DOHH2 (cell line): ENCODE data around the gene GH2.
"Not testable (repeated sequence)": the region's sequence is repeated elsewhere in the genome, so short reads cannot be mapped to it uniquely, and the experiment has no call there.

ENCODE experiments used
- H3F3A ChIP-seq: fragments of 200-600 bp; sonication (generic), shearing (Covaris generic); 2 replicates; pipeline ENCODE4 v1.6.0; 2016; ENCODE audit warnings: antibody characterized with exemption, mild to moderate bottlenecking; ENCODE audit not compliant: control insufficient read depth, insufficient read depth
- H3K27ac ChIP-seq: fragments of 200-600 bp; sonication (generic); 2 replicates; pipeline ENCODE4 v1.5.1; 2014; ENCODE audit warnings: low read depth, mild to moderate bottlenecking, low read length, moderate library complexity
- H3K27me3 ChIP-seq: fragments of 200-600 bp; sonication (generic); 2 replicates; pipeline ENCODE4 v1.6.1; 2014; ENCODE audit warnings: mild to moderate bottlenecking, low read length, mixed read lengths; ENCODE audit not compliant: control insufficient read depth
- H3K36me3 ChIP-seq: fragments of 200-600 bp; sonication (generic); 2 replicates; pipeline ENCODE4 v1.6.1; 2014; ENCODE audit warnings: mild to moderate bottlenecking, low read length, moderate library complexity, mixed read lengths; ENCODE audit not compliant: control insufficient read depth
- H3K4me1 ChIP-seq: fragments of 200-600 bp; sonication (generic); 2 replicates; pipeline ENCODE4 v1.6.1; 2014; ENCODE audit warnings: mild to moderate bottlenecking, low read length, mixed read lengths; ENCODE audit not compliant: control insufficient read depth
- H3K4me2 ChIP-seq: fragments of 200-600 bp; sonication (generic); 2 replicates; pipeline ENCODE4 v1.6.0; 2014; ENCODE audit warnings: mild to moderate bottlenecking, low read length, moderate library complexity
- H3K4me3 ChIP-seq: fragments of 200-600 bp; sonication (generic); 2 replicates; pipeline ENCODE4 v1.5.1; 2014; ENCODE audit warnings: mild to moderate bottlenecking, low read length, mixed read lengths
- H3K79me2 ChIP-seq: fragments of 200-600 bp; sonication (generic); 2 replicates; pipeline ENCODE4 v1.6.1; 2014; ENCODE audit warnings: mild to moderate bottlenecking, low read length, mixed read lengths; ENCODE audit not compliant: control insufficient read depth
- H3K9me2 ChIP-seq: fragments of 200-600 bp; sonication (generic); replicated peaks from 2 replicates; pipeline ENCODE4 v1.6.1; 2014; ENCODE audit warnings: mild to moderate bottlenecking, low read length, mixed read lengths; ENCODE audit not compliant: control insufficient read depth
- H3K9me3 ChIP-seq: fragments of 200-600 bp; sonication (generic); 2 replicates; pipeline ENCODE4 v1.6.1; 2014; ENCODE audit warnings: antibody characterized with exemption, low read length, mixed read lengths; ENCODE audit not compliant: control insufficient read depth, insufficient read depth
- H4K20me1 ChIP-seq: fragments of 200-600 bp; sonication (generic); 2 replicates; pipeline ENCODE4 v1.6.0; 2014; ENCODE audit warnings: low read depth, mild to moderate bottlenecking, antibody characterized with exemption, low read length, moderate library complexity; ENCODE audit not compliant: control insufficient read depth, insufficient read depth
- TF ChIP-seq, protein P1 (sequence below): fragments of 200-600 bp; sonication (generic); IDR thresholded peaks from one replicate; pipeline ENCODE4 v1.5.1; 2014; ENCODE audit warnings: antibody characterized with exemption, mild to moderate bottlenecking, low read depth, low read length; ENCODE audit not compliant: poor library complexity, severe bottlenecking

Gene GH2

DNA sequence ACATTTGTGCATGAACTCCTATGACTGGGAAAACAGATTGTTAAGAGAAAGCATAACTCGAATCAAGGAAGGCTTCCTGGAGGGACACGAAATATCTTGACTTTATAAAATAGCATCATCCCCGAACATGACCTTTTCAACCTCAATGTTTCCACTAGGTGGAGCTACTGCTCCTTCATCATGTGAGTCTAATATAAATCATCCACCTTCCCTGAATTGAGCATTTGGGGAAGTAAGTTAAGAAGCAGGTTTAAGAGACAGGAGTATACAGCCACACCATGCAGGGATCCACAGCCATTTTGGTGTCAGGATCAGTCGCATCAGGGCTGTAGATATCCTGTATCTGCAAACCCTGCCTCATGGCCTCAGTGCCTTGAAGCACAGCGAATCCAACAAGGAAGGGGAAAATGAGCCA is 22.1 kb upstream of the GH2 start:
- H3K4me1 ChIP-seq, H3K9me3 ChIP-seq, H3K4me3 ChIP-seq, H3K36me3 ChIP-seq, H4K20me1 ChIP-seq, H3K27ac ChIP-seq, H3K4me2 ChIP-seq, H3K79me2 ChIP-seq, H3F3A ChIP-seq, H3K9me2 ChIP-seq: not testable (repeated sequence)
- TF ChIP-seq, protein P1, sequence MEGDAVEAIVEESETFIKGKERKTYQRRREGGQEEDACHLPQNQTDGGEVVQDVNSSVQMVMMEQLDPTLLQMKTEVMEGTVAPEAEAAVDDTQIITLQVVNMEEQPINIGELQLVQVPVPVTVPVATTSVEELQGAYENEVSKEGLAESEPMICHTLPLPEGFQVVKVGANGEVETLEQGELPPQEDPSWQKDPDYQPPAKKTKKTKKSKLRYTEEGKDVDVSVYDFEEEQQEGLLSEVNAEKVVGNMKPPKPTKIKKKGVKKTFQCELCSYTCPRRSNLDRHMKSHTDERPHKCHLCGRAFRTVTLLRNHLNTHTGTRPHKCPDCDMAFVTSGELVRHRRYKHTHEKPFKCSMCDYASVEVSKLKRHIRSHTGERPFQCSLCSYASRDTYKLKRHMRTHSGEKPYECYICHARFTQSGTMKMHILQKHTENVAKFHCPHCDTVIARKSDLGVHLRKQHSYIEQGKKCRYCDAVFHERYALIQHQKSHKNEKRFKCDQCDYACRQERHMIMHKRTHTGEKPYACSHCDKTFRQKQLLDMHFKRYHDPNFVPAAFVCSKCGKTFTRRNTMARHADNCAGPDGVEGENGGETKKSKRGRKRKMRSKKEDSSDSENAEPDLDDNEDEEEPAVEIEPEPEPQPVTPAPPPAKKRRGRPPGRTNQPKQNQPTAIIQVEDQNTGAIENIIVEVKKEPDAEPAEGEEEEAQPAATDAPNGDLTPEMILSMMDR = peak; percentile 34
- H3K27me3 ChIP-seq = peaks cover 35% of the 10 kb centered on the region

GRCh38 chr17:63901971-63902370 is 20.2 kb upstream of the GH2 start:
- not testable (repeated sequence) for H3K4me3 ChIP-seq, H3F3A ChIP-seq, H3K4me2 ChIP-seq, H3K79me2 ChIP-seq, H3K9me2 ChIP-seq, H4K20me1 ChIP-seq, H3K36me3 ChIP-seq, H3K27ac ChIP-seq, H3K4me1 ChIP-seq, H3K9me3 ChIP-seq
- peaks cover 30% of the 10 kb centered on the region for H3K27me3 ChIP-seq

GRCh38 chr17:63898899-63899798 is 17.4 kb upstream of the GH2 start:
- H4K20me1 ChIP-seq, H3K9me3 ChIP-seq, H3K4me1 ChIP-seq, H3K4me3 ChIP-seq, H3K79me2 ChIP-seq, H3K9me2 ChIP-seq, H3K27ac ChIP-seq, H3F3A ChIP-seq, H3K36me3 ChIP-seq, H3K4me2 ChIP-seq: not testable (repeated sequence)
- peaks cover 30% of the 10 kb centered on the region for H3K27me3 ChIP-seq

DNA sequence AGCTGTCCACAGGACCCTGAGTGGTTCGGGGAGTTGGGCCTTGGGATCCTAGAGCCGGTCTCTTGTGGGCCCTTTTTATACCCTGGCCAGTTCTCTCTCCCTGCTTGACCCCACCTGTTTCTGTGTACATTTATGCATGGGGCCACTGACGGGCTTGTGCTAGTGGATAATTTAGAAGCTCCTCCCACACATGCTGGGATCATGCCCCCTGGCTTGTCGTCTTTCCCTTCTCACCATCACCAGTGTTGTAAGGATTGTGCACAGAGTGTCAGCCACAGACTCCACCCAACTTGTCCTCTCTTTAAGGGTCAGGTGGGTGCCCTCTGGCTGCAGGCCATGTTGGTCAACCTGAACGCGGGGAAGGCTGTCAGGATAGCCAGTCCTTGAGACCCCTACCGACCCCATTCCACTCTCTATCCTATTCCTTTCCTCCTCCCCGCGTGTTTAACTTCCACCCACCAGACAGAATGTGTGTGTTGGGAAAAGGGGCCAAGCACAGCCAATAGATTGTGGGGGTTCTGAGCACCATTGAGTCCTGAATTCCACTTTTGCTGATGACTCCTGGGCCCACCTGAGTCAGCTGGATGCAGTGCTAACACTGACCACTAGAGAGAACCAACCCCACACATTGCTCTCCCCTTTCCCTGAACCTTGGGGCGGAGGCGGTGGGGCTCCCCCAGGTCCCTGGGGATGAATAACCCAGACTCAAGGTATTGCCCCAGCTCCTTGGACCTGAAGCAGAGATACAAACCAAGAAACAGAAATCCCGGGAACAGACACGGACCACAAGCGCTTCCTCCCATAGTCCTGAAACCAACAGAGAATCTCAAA is 15.0 kb upstream of the GH2 start, which contains the start of gene CSH1:
CSH1 (minus strand) TSS at position 51 of the 831 bp plus-strand sequence. CDS start 63 bp downstream, outside the sequence.
- H3K9me3 ChIP-seq, H3F3A ChIP-seq, H3K4me3 ChIP-seq, H3K27ac ChIP-seq, H3K36me3 ChIP-seq, H4K20me1 ChIP-seq, H3K79me2 ChIP-seq, H3K9me2 ChIP-seq, H3K4me2 ChIP-seq, H3K4me1 ChIP-seq: not testable (repeated sequence)
- peaks cover 16% of the 10 kb centered on the region for H3K27me3 ChIP-seq

GRCh38 chr17:63894821-63895220 is 13.1 kb upstream of the GH2 start:
- H3K27me3 ChIP-seq, H4K20me1 ChIP-seq, H3K79me2 ChIP-seq, H3K36me3 ChIP-seq, H3K4me3 ChIP-seq, H3K27ac ChIP-seq, H3F3A ChIP-seq, H3K9me3 ChIP-seq, H3K4me1 ChIP-seq, H3K4me2 ChIP-seq, H3K9me2 ChIP-seq: not testable (repeated sequence)

DNA sequence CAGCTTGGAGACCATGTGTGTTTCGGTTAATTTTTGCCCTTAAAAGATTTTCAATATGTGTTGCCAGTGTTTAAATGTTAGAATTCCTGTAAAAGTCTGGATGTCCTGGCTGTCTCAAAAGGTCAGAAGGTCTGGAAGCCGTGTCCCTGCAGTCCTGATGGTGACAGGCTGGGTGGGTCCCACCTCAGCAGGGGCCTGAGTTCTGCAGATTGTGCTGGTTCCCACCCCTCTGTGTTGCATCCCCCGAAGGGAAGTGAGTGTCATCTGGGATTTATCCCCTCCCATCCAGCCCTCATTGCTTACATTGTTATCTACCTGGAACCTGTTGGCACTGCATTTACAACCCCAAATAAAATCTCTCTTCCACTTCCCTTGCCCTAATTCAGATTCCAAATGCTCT is 12.3 kb upstream of the GH2 start:
- not testable (repeated sequence) for H3K27ac ChIP-seq, H3K4me1 ChIP-seq, H3F3A ChIP-seq, H3K4me3 ChIP-seq, H3K9me3 ChIP-seq, H3K79me2 ChIP-seq, H3K4me2 ChIP-seq, H4K20me1 ChIP-seq, H3K9me2 ChIP-seq, H3K36me3 ChIP-seq, H3K27me3 ChIP-seq

DNA sequence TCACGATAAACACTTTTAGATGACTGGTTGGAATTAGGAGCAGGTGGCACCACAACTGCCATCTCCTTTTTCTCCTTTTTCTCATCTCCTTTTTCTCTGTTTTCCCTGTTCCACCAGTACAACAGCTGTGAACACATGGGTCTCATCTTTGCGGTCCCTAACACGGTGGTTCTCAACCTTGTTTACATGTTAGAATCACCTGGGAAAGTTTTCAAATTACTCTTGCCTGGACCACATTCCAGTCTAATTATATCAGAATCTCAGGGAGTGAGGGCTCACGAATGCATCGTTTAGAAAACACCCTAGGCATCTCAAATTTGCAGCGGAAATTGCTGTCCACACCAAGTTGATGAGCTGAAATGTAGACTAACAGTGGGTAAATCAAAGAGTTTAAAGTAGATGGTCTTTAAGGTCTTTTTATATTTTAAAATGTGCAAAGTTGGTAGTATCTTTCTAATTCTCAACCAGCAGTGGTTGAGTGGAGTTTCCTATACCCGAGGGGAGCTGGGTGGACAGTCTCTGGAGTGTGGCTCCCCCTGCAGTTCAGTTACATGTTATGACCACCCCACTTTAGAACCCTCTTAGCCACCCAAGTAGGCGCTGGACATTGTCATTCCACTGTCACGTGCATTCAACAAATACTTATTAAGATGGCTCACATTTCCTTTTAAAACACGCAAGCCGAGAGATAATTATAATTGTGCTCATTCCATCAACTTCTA is 10.7 kb upstream of the GH2 start:
- not testable (repeated sequence) for H3K27me3 ChIP-seq, H3K9me2 ChIP-seq, H3K4me1 ChIP-seq, H3K9me3 ChIP-seq, H3K79me2 ChIP-seq, H3F3A ChIP-seq, H3K27ac ChIP-seq, H3K36me3 ChIP-seq, H3K4me2 ChIP-seq, H4K20me1 ChIP-seq, H3K4me3 ChIP-seq
